Karpas-422 (cell line): ENCODE measurements around the gene STYK1. TPM values are rescaled to one million over a fixed set of nuclear protein-coding genes. Genes with fewer than 3 reads are reported as not detected.
"Not testable (repeated sequence)": the region's sequence is repeated elsewhere in the genome, so short reads cannot be mapped to it uniquely, and the experiment has no call there.

Experiments used
- DNase-seq: peaks from one replicate; pipeline ENCODE4 v3.0.0-alpha.2; 2015
- H2AFZ ChIP-seq: fragments of 200-600 bp; sonication (generic); 2 replicates; pipeline ENCODE4 v1.6.1; 2014; ENCODE audit warnings: antibody characterized with exemption, low read length, mixed read lengths
- H3K27ac ChIP-seq: fragments of 200-600 bp; sonication (generic); 2 replicates; pipeline ENCODE4 v1.5.1; 2014; ENCODE audit warnings: mild to moderate bottlenecking, low read length, moderate library complexity
- H3K27me3 ChIP-seq: fragments of 200-600 bp; sonication (generic); 2 replicates; pipeline ENCODE4 v1.6.1; 2014; ENCODE audit warnings: low read length, mixed read lengths
- H3K36me3 ChIP-seq: fragments of 200-600 bp; sonication (generic); 2 replicates; pipeline ENCODE4 v1.6.1; 2014; ENCODE audit warnings: low read length, mixed read lengths; ENCODE audit not compliant: insufficient read depth
- H3K4me1 ChIP-seq: fragments of 200-600 bp; sonication (generic); 2 replicates; pipeline ENCODE4 v1.6.1; 2014; ENCODE audit warnings: mild to moderate bottlenecking, low read length, mixed read lengths
- H3K4me2 ChIP-seq: fragments of 200-600 bp; sonication (generic); 2 replicates; pipeline ENCODE4 v1.6.1; 2014; ENCODE audit warnings: low read length, low read depth, mild to moderate bottlenecking; ENCODE audit not compliant: poor library complexity, severe bottlenecking
- H3K4me3 ChIP-seq: fragments of 200-600 bp; sonication (generic); 2 replicates; pipeline ENCODE4 v1.5.1; 2014; ENCODE audit warnings: mild to moderate bottlenecking, antibody characterized with exemption, low read length, mixed read lengths
- H3K79me2 ChIP-seq: fragments of 200-600 bp; sonication (generic); 2 replicates; pipeline ENCODE4 v1.6.1; 2014; ENCODE audit warnings: mild to moderate bottlenecking, low read length, mixed read lengths
- H3K9ac ChIP-seq: fragments of 200-600 bp; sonication (generic); 2 replicates; pipeline ENCODE4 v1.6.0; 2014; ENCODE audit warnings: low read length
- H3K9me2 ChIP-seq: fragments of 200-600 bp; sonication (generic), shearing (Covaris generic); replicated peaks from 2 replicates; pipeline ENCODE4 v1.6.0; 2014; ENCODE audit warnings: mild to moderate bottlenecking, low read length, moderate library complexity; ENCODE audit not compliant: insufficient read depth
- H3K9me3 ChIP-seq: fragments of 300-700, 200-600 bp; sonication (generic); 2 replicates; pipeline ENCODE4 v1.6.1; 2014; ENCODE audit warnings: low read length, mixed read lengths
- H4K20me1 ChIP-seq: fragments of 200-600 bp; sonication (generic); 2 replicates; pipeline ENCODE4 v1.6.1; 2014; ENCODE audit warnings: mild to moderate bottlenecking, antibody characterized with exemption, low read length, low read depth; ENCODE audit not compliant: insufficient read depth
- total RNA-seq: library from RNA; depleted of rRNA; stranded (reverse); fragments of >200 nt; shearing (Covaris generic); gene quantifications from 2 replicates; pipeline ENCODE4 v1.2.3, GENCODE V29; 2014; ENCODE audit warnings: low replicate concordance

Gene STYK1
- total RNA-seq, 1 experiment from 2014 or later: not detected

GRCh38 chr12:10669533-10669932 lies 4.3 kb downstream of the STYK1 start:
- Histone ChIP-seq H3K79me2 (no peaks in the 10 kb centered on the region), H3K4me3 (no peak overlapping the region), H3K9ac (no peak overlapping the region), H3K27ac (no peak overlapping the region), H3K27me3 (no peaks in the 10 kb centered on the region), H3K4me2 (no peak overlapping the region), H4K20me1 (no peaks in the 10 kb centered on the region), H2AFZ (no peak overlapping the region), H3K4me1 (no peaks in the 10 kb centered on the region), H3K9me2 (no peaks in the 10 kb centered on the region), H3K36me3 (no peaks in the 10 kb centered on the region), H3K9me3 (no peaks in the 10 kb centered on the region)
- no peak for DNase-seq

GRCh38 chr12:10668526-10668925 lies 5.3 kb downstream of the STYK1 start:
- Histone ChIP-seq H3K9me3 (no peaks in the 10 kb centered on the region), H2AFZ (no peak overlapping the region), H3K79me2 (no peaks in the 10 kb centered on the region), H3K27me3 (no peaks in the 10 kb centered on the region), H3K4me2 (no peak overlapping the region), H3K4me1 (no peaks in the 10 kb centered on the region), H3K9ac (no peak overlapping the region), H3K4me3 (no peak overlapping the region), H4K20me1 (no peaks in the 10 kb centered on the region), H3K27ac (no peak overlapping the region), H3K36me3 (no peaks in the 10 kb centered on the region), H3K9me2 (no peaks in the 10 kb centered on the region)
- DNase-seq: no peak

GRCh38 chr12:10667581-10667980 lies 6.3 kb downstream of the STYK1 start:
- Histone ChIP-seq H3K4me1 (no peaks in the 10 kb centered on the region), H3K9me3 (no peaks in the 10 kb centered on the region), H3K27me3 (no peaks in the 10 kb centered on the region), H4K20me1 (no peaks in the 10 kb centered on the region), H3K9me2 (no peaks in the 10 kb centered on the region), H2AFZ (no peak overlapping the region), H3K9ac (no peak overlapping the region), H3K36me3 (no peaks in the 10 kb centered on the region), H3K4me3 (no peak overlapping the region), H3K79me2 (no peaks in the 10 kb centered on the region), H3K4me2 (no peak overlapping the region), H3K27ac (no peak overlapping the region)
- no peak for DNase-seq

GRCh38 chr12:10664499-10664898 lies 9.4 kb downstream of the STYK1 start:
- no peaks in the 10 kb centered on the region for H3K79me2 ChIP-seq
- no peak overlapping the region for H3K27ac ChIP-seq

GRCh38 chr12:10663869-10664268 lies 10.0 kb downstream of the STYK1 start:
- Histone ChIP-seq H3K79me2 (no peaks in the 10 kb centered on the region), H3K27ac (no peak overlapping the region), H3K9me2 (no peaks in the 10 kb centered on the region), H3K9ac (no peak overlapping the region), H2AFZ (no peak overlapping the region), H3K4me3 (no peak overlapping the region), H3K4me2 (no peak overlapping the region), H3K9me3 (no peaks in the 10 kb centered on the region), H4K20me1 (no peaks in the 10 kb centered on the region), H3K27me3 (no peaks in the 10 kb centered on the region), H3K4me1 (no peaks in the 10 kb centered on the region), H3K36me3 (no peaks in the 10 kb centered on the region)
- DNase-seq: no peak

More at GRCh38 chr12:10664499-10664898, 9.4 kb downstream of the STYK1 start:
- no peaks in the 10 kb centered on the region for H4K20me1 ChIP-seq
- H3K9ac ChIP-seq: no peak overlapping the region
- no peak overlapping the region for H3K4me2 ChIP-seq
- no peaks in the 10 kb centered on the region for H3K36me3 ChIP-seq
- H3K9me3 ChIP-seq: no peaks in the 10 kb centered on the region
- no peaks in the 10 kb centered on the region for H3K9me2 ChIP-seq
- DNase-seq: no peak
- H3K27me3 ChIP-seq: no peaks in the 10 kb centered on the region
- no peak overlapping the region for H3K4me3 ChIP-seq
- no peak overlapping the region for H2AFZ ChIP-seq
- H3K4me1 ChIP-seq: no peaks in the 10 kb centered on the region

- H3K27me3 ChIP-seq: no peaks in the 10 kb centered on the region
- DNase-seq: no peak
- no peaks in the 10 kb centered on the region for H3K9me3 ChIP-seq
- H2AFZ ChIP-seq: no peak overlapping the region
- H3K4me3 ChIP-seq: no peak overlapping the region
- no peaks in the 10 kb centered on the region for H3K79me2 ChIP-seq
- H3K9ac ChIP-seq: no peak overlapping the region
- no peak overlapping the region for H3K27ac ChIP-seq
- no peaks in the 10 kb centered on the region for H3K9me2 ChIP-seq
- no peaks in the 10 kb centered on the region for H4K20me1 ChIP-seq
- H3K36me3 ChIP-seq: no peaks in the 10 kb centered on the region
- no peaks in the 10 kb centered on the region for H3K4me1 ChIP-seq
- H3K4me2 ChIP-seq: no peak overlapping the region
These were observed 12.5 kb downstream of the STYK1 start for GRCh38 chr12:10661338-10661737.

- H3K9me3 ChIP-seq: no peaks in the 10 kb centered on the region
- no peak overlapping the region for H2AFZ ChIP-seq
- H3K79me2 ChIP-seq: no peaks in the 10 kb centered on the region
- H3K4me1 ChIP-seq: no peaks in the 10 kb centered on the region
- H3K9me2 ChIP-seq: no peaks in the 10 kb centered on the region
- no peak overlapping the region for H3K4me2 ChIP-seq
- no peak overlapping the region for H3K4me3 ChIP-seq
- no peak for DNase-seq
- no peaks in the 10 kb centered on the region for H3K27me3 ChIP-seq
- H3K9ac ChIP-seq: no peak overlapping the region
- H4K20me1 ChIP-seq: no peaks in the 10 kb centered on the region
- H3K27ac ChIP-seq: no peak overlapping the region
- H3K36me3 ChIP-seq: no peaks in the 10 kb centered on the region
These were observed 19.8 kb downstream of the STYK1 start for GRCh38 chr12:10654003-10654402.

GRCh38 chr12:10652192-10652591 lies 21.7 kb downstream of the STYK1 start:
- H4K20me1 ChIP-seq: no peaks in the 10 kb centered on the region
- H3K4me3 ChIP-seq: no peak overlapping the region
- no peaks in the 10 kb centered on the region for H3K36me3 ChIP-seq
- no peaks in the 10 kb centered on the region for H3K27me3 ChIP-seq
- H3K27ac ChIP-seq: no peak overlapping the region
- no peaks in the 10 kb centered on the region for H3K79me2 ChIP-seq
- no peaks in the 10 kb centered on the region for H3K9me2 ChIP-seq
- H2AFZ ChIP-seq: no peak overlapping the region
- H3K4me2 ChIP-seq: no peak overlapping the region
- no peak overlapping the region for H3K9ac ChIP-seq
- H3K9me3 ChIP-seq: no peaks in the 10 kb centered on the region
- DNase-seq: no peak
- no peaks in the 10 kb centered on the region for H3K4me1 ChIP-seq

GRCh38 chr12:10646576-10646975 lies 27.3 kb downstream of the STYK1 start:
- not testable (repeated sequence) for H3K27me3 ChIP-seq, H3K4me1 ChIP-seq, H3K4me2 ChIP-seq, H2AFZ ChIP-seq, H3K9me3 ChIP-seq, H3K36me3 ChIP-seq, H3K9ac ChIP-seq, DNase-seq, H3K27ac ChIP-seq, H4K20me1 ChIP-seq, H3K79me2 ChIP-seq, H3K9me2 ChIP-seq, H3K4me3 ChIP-seq
